OCI-LY7 (cell line): ENCODE measurements around the gene ANKRD2.

ENCODE experiments used
- CTCF ChIP-seq: fragments of 200-600 bp; sonication (generic); conservative IDR thresholded peaks from 2 replicates; pipeline ENCODE4 v1.5.1; 2014; ENCODE audit warnings: mild to moderate bottlenecking, antibody characterized with exemption, low read length, moderate library complexity, mixed read lengths
- EZH2phosphoT487 ChIP-seq: fragments of 200-600 bp; sonication (generic); IDR thresholded peaks from 2 replicates; pipeline ENCODE4 v1.6.1; 2018; ENCODE audit warnings: low read depth, borderline replicate concordance, mild to moderate bottlenecking, mixed run types, antibody characterized with exemption, low read length, moderate library complexity, mixed read lengths

- no peak for TF ChIP-seq CTCF
- TF ChIP-seq EZH2phosphoT487 = no peak
These were observed 24.6 kb upstream of the ANKRD2 start for GRCh38 chr10:97547962-97548361.
